Keratinocyte (primary cell): ENCODE results near the gene APOA4. TPM values are rescaled to one million over a fixed set of nuclear protein-coding genes. Genes with fewer than 3 reads are reported as not detected.

Experiments used
- DNase-seq: peaks from one replicate; pipeline ENCODE4 v3.0.0-alpha.2; 2011; ENCODE audit warnings: low read depth, missing footprints, low spot score
- FAIRE-seq: peaks from 2 replicates; lab custom pipeline; 2011; peaks lifted over from hg19 to GRCh38; lab: Jason Lieb, UNC
- H2AFZ ChIP-seq: 2 replicates; pipeline ENCODE4 v1.6.0; 2012; ENCODE audit warnings: low read length, control low read depth, inconsistent platforms; ENCODE audit not compliant: control insufficient read depth
- H3K27ac ChIP-seq: 2 replicates; pipeline ENCODE4 v1.5.1; 2011; ENCODE audit warnings: low read length; ENCODE audit not compliant: control insufficient read depth, insufficient read depth
- H3K27me3 ChIP-seq: 3 replicates; pipeline ENCODE4 v1.6.0; 2011; ENCODE audit warnings: low read length; ENCODE audit not compliant: control insufficient read depth, insufficient read depth; ENCODE audit errors: extremely low read depth
- H3K36me3 ChIP-seq, 2 experiments: 2 replicates in 1 of 2; 3 replicates in 1 of 2; pipeline ENCODE4 v1.5.1; 2011; ENCODE audit warnings: low read length in 2 of 2, mild to moderate bottlenecking in 1 of 2; ENCODE audit not compliant: control insufficient read depth in 2 of 2, insufficient read depth in 2 of 2; ENCODE audit errors: extremely low read depth in 1 of 2
- H3K4me1 ChIP-seq: 3 replicates; pipeline ENCODE4 v1.5.1; 2011; ENCODE audit warnings: low read length; ENCODE audit not compliant: control insufficient read depth, insufficient read depth; ENCODE audit errors: extremely low read depth
- H3K4me2 ChIP-seq: 3 replicates; pipeline ENCODE4 v1.6.0; 2011; ENCODE audit warnings: low read depth, low read length; ENCODE audit not compliant: control insufficient read depth, insufficient read depth; ENCODE audit errors: extremely low read depth
- H3K4me3 ChIP-seq, 3 experiments: fragments of 200-600 bp in 1 of 3; sonication (generic) in 1 of 3; 2 replicates in 2 of 3; 3 replicates in 1 of 3; pipeline ENCODE4 v1.5.1; 2011 to 2016; ENCODE audit warnings: low read length in 3 of 3, mild to moderate bottlenecking in 3 of 3, control low read depth in 2 of 3, inconsistent platforms in 1 of 3, low read depth in 1 of 3, mixed read lengths in 1 of 3, mixed run types in 1 of 3, moderate library complexity in 1 of 3; ENCODE audit not compliant: control insufficient read depth in 2 of 3, insufficient read depth in 2 of 3; ENCODE audit errors: extremely low read depth in 1 of 3
- H3K79me2 ChIP-seq: 2 replicates; pipeline ENCODE4 v1.6.0; 2012; ENCODE audit warnings: low read length; ENCODE audit not compliant: control insufficient read depth, insufficient read depth
- H3K9ac ChIP-seq: 3 replicates; pipeline ENCODE4 v1.6.0; 2011; ENCODE audit warnings: low read length; ENCODE audit not compliant: control insufficient read depth, insufficient read depth; ENCODE audit errors: extremely low read depth
- H3K9me1 ChIP-seq: 3 replicates; pipeline ENCODE4 v1.6.0; 2011; ENCODE audit warnings: low read length; ENCODE audit not compliant: control insufficient read depth, insufficient read depth; ENCODE audit errors: extremely low read depth
- H3K9me3 ChIP-seq: 2 replicates; pipeline ENCODE4 v1.5.1; 2012; ENCODE audit warnings: low read depth, low read length; ENCODE audit not compliant: control insufficient read depth
- H4K20me1 ChIP-seq: 3 replicates; pipeline ENCODE4 v1.6.0; 2011; ENCODE audit warnings: low read length; ENCODE audit not compliant: control insufficient read depth, insufficient read depth; ENCODE audit errors: extremely low read depth
- CTCF ChIP-seq, 3 experiments: IDR thresholded peaks in 1 of 3; conservative IDR thresholded peaks in 1 of 3; optimal IDR thresholded peaks in 1 of 3; 2 replicates in 2 of 3; 3 replicates in 1 of 3; pipeline versions ENCODE3 to v1.5.1; 2011; ENCODE audit warnings: low read length in 3 of 3, mild to moderate bottlenecking in 3 of 3, moderate library complexity in 2 of 3, control low read depth in 1 of 3, inconsistent platforms in 1 of 3; ENCODE audit not compliant: insufficient read depth in 2 of 3; ENCODE audit errors: extremely low read depth in 1 of 3
- EZH2 ChIP-seq: IDR thresholded peaks from one replicate; pipeline ENCODE4 v1.6.1; 2012; ENCODE audit warnings: inconsistent platforms, mild to moderate bottlenecking, low read length, moderate library complexity
- dilution Hi-C: fragments of 300-500 bp; cut with MboI; formaldehyde crosslinking; loops from one replicate; pipeline ENCODE4 v1.7.0; 2020; ENCODE audit warnings: low sequenced_read_pairs; ENCODE audit not compliant: extremely low pct_ligation_motif_present
- polyA plus RNA-seq, 5 experiments: library from polyadenylated mRNA; depleted of rRNA in 3 of 5; stranded (reverse) in 3 of 5; stranded (forward) in 1 of 5; unstranded in 1 of 5; fragments of >200 nt; gene quantifications; 1 replicate in 1 of 5; 2 replicates in 3 of 5; 3 replicates in 1 of 5; pipeline versions ENCODE4 v1.2.1 to v1.2.3, GENCODE V29; 2011 to 2012; ENCODE audit warnings: missing spikeins in 2 of 5, low read depth in 1 of 5, low replicate concordance in 1 of 5

Gene APOA4
- polyA plus RNA-seq, 1 donor (not counting 4 experiments of a cell fraction or from before 2014, with no cell fraction given), result not detected

GRCh38 chr11:116775975-116776374 lies 47.1 kb downstream of the APOA4 start:
- Histone ChIP-seq H3K4me3 (no peak overlapping the region), H3K9ac (no peak overlapping the region), H3K36me3 (peaks cover 23 to 30% of the 10 kb centered on the region in 2 experiments), H2AFZ (no peak overlapping the region), H4K20me1 (no peaks in the 10 kb centered on the region), H3K27ac (no peak overlapping the region), H3K9me1 (no peaks in the 10 kb centered on the region), H3K4me1 (peaks cover 17% of the 10 kb centered on the region), H3K4me2 (no peak overlapping the region), H3K9me3 (no peaks in the 10 kb centered on the region), H3K79me2 (peaks cover 15% of the 10 kb centered on the region), H3K27me3 (no peaks in the 10 kb centered on the region)
- FAIRE-seq (no peak), DNase-seq (no peak)
- dilution Hi-C loops, result no loop called here
- TF ChIP-seq EZH2 (no peak), CTCF (optimal IDR thresholded peaks at IDR 0.05 in 1 of 3, IDR thresholded peaks at IDR 0.05 in 1 of 3, conservative IDR thresholded peaks at IDR 0.05 in 1 of 3; ENCODE audit: extremely low read depth in 1 of 3, insufficient read depth in 2 of 3, low read length in 3 of 3) (no peak)

- H3K9me3 ChIP-seq, result no peaks in the 10 kb centered on the region
- H3K36me3 ChIP-seq, result peaks cover 21 to 22% of the 10 kb centered on the region in 2 experiments
- FAIRE-seq (no peak), DNase-seq (no peak)
- peaks cover 23% of the 10 kb centered on the region for H3K79me2 ChIP-seq
- no peaks in the 10 kb centered on the region for H3K9me1 ChIP-seq
- TF ChIP-seq EZH2, result no peak
- no peak for TF ChIP-seq CTCF (optimal IDR thresholded peaks at IDR 0.05 in 1 of 3, IDR thresholded peaks at IDR 0.05 in 1 of 3, conservative IDR thresholded peaks at IDR 0.05 in 1 of 3; ENCODE audit: extremely low read depth in 1 of 3, insufficient read depth in 2 of 3, low read length in 3 of 3)
- dilution Hi-C loops, result no loop called here
- no peak overlapping the region for H3K9ac ChIP-seq
- no peaks in the 10 kb centered on the region for H4K20me1 ChIP-seq
- peaks cover 17% of the 10 kb centered on the region for H3K4me1 ChIP-seq
- no peak overlapping the region for H3K4me2 ChIP-seq
- no peak overlapping the region for H3K4me3 ChIP-seq
- H2AFZ ChIP-seq, result no peak overlapping the region
- H3K27ac ChIP-seq, result no peak overlapping the region
- H3K27me3 ChIP-seq, result no peaks in the 10 kb centered on the region
Measured at GRCh38 chr11:116774661-116775060, 48.4 kb downstream of the APOA4 start.
